H1 (cell line): ENCODE measurements around the gene SKP2. TPM values are rescaled to one million over a fixed set of nuclear protein-coding genes. Genes with fewer than 3 reads are reported as not detected.

ENCODE experiments used
- EZH2 ChIP-seq: fragments of 200-600 bp; sonication (generic); IDR thresholded peaks from 2 replicates; pipeline ENCODE4 v1.7.1; 2012; ENCODE audit warnings: low read depth, mild to moderate bottlenecking, moderate library complexity, low read length, inconsistent platforms; ENCODE audit not compliant: severe bottlenecking
- KDM1A ChIP-seq: fragments of 200-600, 300-600 bp; sonication (generic); IDR thresholded peaks from 2 replicates; pipeline ENCODE4 v1.7.1; 2016; ENCODE audit warnings: mild to moderate bottlenecking, low read length, borderline replicate concordance
- RBBP5 ChIP-seq: IDR thresholded peaks from 2 replicates; pipeline ENCODE4 v1.7.1; 2012; ENCODE audit warnings: low read depth, mild to moderate bottlenecking, inconsistent platforms, low read length, moderate library complexity, borderline replicate concordance
- polyA plus RNA-seq, 7 experiments: library from polyadenylated mRNA; depleted of rRNA in 3 of 7; stranded (reverse) in 5 of 7; unstranded in 2 of 7; fragments of >200 nt in 5 of 7; fragments of 200-250 nt in 2 of 7; gene quantifications; 1 replicate in 5 of 7; 2 replicates in 1 of 7; 4 replicates in 1 of 7; pipeline versions ENCODE4 v1.2.1 to v1.2.3, GENCODE V29; 2011 to 2013; ENCODE audit warnings: missing spikeins in 2 of 7, mixed read lengths in 2 of 7
- total RNA-seq: library from RNA; stranded (reverse); fragmentation: NEBNext Ultra II Directional; extraction: Animal tissue kit (Norgen Biotek cat#: 25700); gene quantifications from 2 replicates; pipeline ENCODE4 v1.2.1, GENCODE V29; 2021

Gene SKP2
- total and polyA plus RNA-seq, 2 of the 8 experiments (the other 6 are each of a cell fraction or from before 2014, with no cell fraction given) = 49.9 to 104 TPM

DNA sequence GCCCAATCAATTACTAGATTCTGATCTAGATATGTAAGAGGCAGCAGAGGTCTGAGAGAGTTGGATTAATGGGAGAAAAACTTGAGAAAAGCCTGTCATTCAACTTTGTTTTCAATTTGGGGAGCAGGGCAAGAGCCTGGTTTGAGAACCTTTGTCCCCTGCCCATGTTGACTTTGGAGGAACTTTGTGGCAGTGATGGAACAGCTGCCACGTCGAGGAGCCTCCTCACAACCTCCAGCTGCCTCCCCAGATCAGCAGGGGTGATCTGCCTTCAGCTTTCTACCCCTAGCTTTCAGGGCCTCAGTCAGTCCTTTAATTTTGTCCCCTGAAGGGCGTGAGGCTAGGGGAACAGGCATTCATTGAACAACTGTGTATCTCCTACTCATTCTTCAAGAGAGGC is 8.7 kb downstream of the SKP2 start (continued):
- TF ChIP-seq KDM1A (no peak), RBBP5 (no peak), EZH2 (no peak)
